ENCODE data around the gene SLC6A18. TPM values are rescaled to one million over a fixed set of nuclear protein-coding genes. Genes with fewer than 3 reads are reported as not detected.

Gene SLC6A18
- total RNA-seq, 1 experiment from 2014 or later = not detected

DNA sequence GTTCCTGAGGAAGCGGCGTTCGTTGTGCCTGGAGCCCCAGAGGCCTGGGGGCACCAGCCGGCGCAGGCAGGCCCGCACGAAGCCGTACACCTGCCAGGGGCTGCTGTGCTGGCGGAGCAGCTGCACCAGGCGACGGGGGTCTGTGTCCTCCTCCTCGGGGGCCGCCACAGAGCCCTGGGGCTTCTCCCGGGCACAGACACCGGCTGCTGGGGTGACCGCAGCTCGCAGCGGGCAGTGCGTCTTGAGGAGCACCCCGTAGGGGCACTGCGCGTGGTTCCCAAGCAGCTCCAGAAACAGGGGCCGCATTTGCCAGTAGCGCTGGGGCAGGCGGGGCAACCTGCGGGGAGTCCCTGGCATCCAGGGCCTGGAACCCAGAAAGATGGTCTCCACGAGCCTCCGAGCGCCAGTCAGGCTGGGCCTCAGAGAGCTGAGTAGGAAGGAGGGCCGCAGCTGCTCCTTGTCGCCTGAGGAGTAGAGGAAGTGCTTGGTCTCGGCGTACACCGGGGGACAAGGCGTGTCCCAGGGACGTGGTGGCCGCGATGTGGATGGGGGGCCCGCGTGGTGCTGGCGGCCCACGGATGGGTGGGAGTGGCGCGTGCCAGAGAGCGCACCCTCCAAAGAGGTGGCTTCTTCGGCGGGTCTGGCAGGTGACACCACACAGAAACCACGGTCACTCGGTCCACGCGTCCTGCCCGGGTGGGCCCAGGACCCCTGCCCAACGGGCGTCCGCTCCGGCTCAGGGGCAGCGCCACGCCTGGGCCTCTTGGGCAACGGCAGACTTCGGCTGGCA lies 68.4 kb downstream of the SLC6A18 start:
- H3K4me1 ChIP-seq (replicated peaks) = no peaks in the 10 kb centered on the region
- peaks cover 23% of the 10 kb centered on the region for H3K36me3 ChIP-seq
- H3K4me3 ChIP-seq = no peak overlapping the region
- no peak overlapping the region for H3K27ac ChIP-seq
- DNase-seq (ENCODE audit: low read depth in 1 of 2, low spot score in 2 of 2) = peak in 1 of 2 experiments; percentile 51
- peaks cover 55% of the 10 kb centered on the region for H3K27me3 ChIP-seq (replicated peaks)
- peaks cover 21% of the 10 kb centered on the region for H3K9me3 ChIP-seq (replicated peaks)

DNA sequence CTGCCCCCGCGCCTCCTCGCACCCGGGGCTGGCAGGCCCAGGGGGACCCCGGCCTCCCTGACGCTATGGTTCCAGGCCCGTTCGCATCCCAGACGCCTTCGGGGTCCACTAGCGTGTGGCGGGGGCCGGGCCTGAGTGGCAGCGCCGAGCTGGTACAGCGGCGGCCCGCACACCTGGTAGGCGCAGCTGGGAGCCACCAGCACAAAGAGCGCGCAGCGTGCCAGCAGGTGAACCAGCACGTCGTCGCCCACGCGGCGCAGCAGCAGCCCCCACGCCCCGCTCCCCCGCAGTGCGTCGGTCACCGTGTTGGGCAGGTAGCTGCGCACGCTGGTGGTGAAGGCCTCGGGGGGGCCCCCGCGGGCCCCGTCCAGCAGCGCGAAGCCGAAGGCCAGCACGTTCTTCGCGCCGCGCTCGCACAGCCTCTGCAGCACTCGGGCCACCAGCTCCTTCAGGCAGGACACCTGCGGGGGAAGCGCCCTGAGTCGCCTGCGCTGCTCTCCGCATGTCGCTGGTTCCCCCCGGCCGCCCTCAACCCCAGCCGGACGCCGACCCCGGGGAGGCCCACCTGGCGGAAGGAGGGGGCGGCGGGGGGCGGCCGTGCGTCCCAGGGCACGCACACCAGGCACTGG lies 69.1 kb downstream of the SLC6A18 start:
- peaks cover 18% of the 10 kb centered on the region for H3K9me3 ChIP-seq (replicated peaks)
- H3K27ac ChIP-seq = no peak overlapping the region
- peak in 1 of 2 experiments; percentile 50 for DNase-seq (ENCODE audit: low read depth in 1 of 2, low spot score in 2 of 2)
- no peak overlapping the region for H3K4me3 ChIP-seq
- H3K4me1 ChIP-seq (replicated peaks) = no peaks in the 10 kb centered on the region
- peaks cover 62% of the 10 kb centered on the region for H3K27me3 ChIP-seq (replicated peaks)
- peaks cover 21% of the 10 kb centered on the region for H3K36me3 ChIP-seq

DNA sequence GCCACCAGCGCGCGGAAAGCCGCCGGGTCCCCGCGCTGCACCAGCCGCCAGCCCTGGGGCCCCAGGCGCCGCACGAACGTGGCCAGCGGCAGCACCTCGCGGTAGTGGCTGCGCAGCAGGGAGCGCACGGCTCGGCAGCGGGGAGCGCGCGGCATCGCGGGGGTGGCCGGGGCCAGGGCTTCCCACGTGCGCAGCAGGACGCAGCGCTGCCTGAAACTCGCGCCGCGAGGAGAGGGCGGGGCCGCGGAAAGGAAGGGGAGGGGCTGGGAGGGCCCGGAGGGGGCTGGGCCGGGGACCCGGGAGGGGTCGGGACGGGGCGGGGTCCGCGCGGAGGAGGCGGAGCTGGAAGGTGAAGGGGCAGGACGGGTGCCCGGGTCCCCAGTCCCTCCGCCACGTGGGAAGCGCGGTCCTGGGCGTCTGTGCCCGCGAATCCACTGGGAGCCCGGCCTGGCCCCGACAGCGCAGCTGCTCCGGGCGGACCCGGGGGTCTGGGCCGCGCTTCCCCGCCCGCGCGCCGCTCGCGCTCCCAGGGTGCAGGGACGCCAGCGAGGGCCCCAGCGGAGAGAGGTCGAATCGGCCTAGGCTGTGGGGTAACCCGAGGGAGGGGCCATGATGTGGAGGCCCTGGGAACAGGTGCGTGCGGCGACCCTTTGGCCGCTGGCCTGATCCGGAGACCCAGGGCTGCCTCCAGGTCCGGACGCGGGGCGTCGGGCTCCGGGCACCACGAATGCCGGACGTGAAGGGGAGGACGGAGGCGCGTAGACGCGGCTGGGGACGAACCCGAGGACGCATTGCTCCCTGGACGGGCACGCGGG lies 69.9 kb downstream of the SLC6A18 start, which contains the start of gene TERT:
Gene TERT, minus strand, starts transcription at position 234 of the 815 bp plus-strand sequence. Its CDS starts 79 bp downstream, at position 155.
- Histone ChIP-seq H3K36me3 (peaks cover 21% of the 10 kb centered on the region), H3K27me3 (replicated peaks) (peaks cover 69% of the 10 kb centered on the region), H3K4me3 (no peak within 1 kb of the TSS), H3K9me3 (replicated peaks) (peaks cover 18% of the 10 kb centered on the region), H3K4me1 (replicated peaks) (no peaks in the 10 kb centered on the region), H3K27ac (no peak within 1 kb of the TSS)
- peak in 1 of 2 experiments; percentile 50 for DNase-seq (ENCODE audit: low read depth in 1 of 2, low spot score in 2 of 2)

DNA sequence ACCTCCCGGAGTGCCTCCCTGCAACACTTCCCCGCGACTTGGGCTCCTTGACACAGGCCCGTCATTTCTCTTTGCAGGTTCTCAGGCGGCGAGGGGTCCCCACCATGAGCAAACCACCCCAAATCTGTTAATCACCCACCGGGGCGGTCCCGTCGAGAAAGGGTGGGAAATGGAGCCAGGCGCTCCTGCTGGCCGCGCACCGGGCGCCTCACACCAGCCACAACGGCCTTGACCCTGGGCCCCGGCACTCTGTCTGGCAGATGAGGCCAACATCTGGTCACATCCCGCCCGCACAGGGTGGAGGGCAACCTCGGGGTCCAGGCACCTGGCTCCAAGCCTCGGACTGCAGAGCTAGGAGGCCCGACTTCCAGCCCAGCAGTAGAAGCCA lies 70.5 kb downstream of the SLC6A18 start:
- Histone ChIP-seq H3K4me1 (replicated peaks) (no peaks in the 10 kb centered on the region), H3K4me3 (no peak overlapping the region), H3K9me3 (replicated peaks) (peaks cover 18% of the 10 kb centered on the region), H3K36me3 (peaks cover 21% of the 10 kb centered on the region), H3K27ac (no peak overlapping the region), H3K27me3 (replicated peaks) (peaks cover 75% of the 10 kb centered on the region)
- DNase-seq (ENCODE audit: low read depth in 1 of 2, low spot score in 2 of 2) = peak in 1 of 2 experiments; percentile 48

Other genes starting within 250 kb of the SLC6A18 start
- gene NKD2, start 216.6 kb upstream of the SLC6A18 start, total RNA-seq (2014; rRNA removed; shearing (Covaris generic)) = 0.37 TPM in 1 of 2 replicates, not detected in the other
- 11.9 and 16.9 TPM in 2 replicates for gene SLC12A7, start 113.3 kb upstream of the SLC6A18 start, total RNA-seq (2014; rRNA removed; shearing (Covaris generic))
- gene SLC6A19, start 23.8 kb upstream of the SLC6A18 start, total RNA-seq (2014; rRNA removed; shearing (Covaris generic)) = 0.03 TPM in 1 of 2 replicates, not detected in the other
- 4.0 and 5.0 TPM in 2 replicates for gene TERT, start 69.7 kb downstream of the SLC6A18 start, total RNA-seq (2014; rRNA removed; shearing (Covaris generic))
- gene CLPTM1L, start 119.7 kb downstream of the SLC6A18 start, total RNA-seq (2014; rRNA removed; shearing (Covaris generic)) = 241 and 247 TPM in 2 replicates
- gene SLC6A3, start 220.1 kb downstream of the SLC6A18 start, total RNA-seq (2014; rRNA removed; shearing (Covaris generic)) = not detected in 2 replicates